Measurements from ENCODE around the gene NR6A1. TPM values are rescaled to one million over a fixed set of nuclear protein-coding genes. Genes with fewer than 3 reads are reported as not detected.

The NR6A1 gene
- total and polyA plus RNA-seq, 12 donors = 0.29 to 2.0 (median 1.2) TPM

DNA sequence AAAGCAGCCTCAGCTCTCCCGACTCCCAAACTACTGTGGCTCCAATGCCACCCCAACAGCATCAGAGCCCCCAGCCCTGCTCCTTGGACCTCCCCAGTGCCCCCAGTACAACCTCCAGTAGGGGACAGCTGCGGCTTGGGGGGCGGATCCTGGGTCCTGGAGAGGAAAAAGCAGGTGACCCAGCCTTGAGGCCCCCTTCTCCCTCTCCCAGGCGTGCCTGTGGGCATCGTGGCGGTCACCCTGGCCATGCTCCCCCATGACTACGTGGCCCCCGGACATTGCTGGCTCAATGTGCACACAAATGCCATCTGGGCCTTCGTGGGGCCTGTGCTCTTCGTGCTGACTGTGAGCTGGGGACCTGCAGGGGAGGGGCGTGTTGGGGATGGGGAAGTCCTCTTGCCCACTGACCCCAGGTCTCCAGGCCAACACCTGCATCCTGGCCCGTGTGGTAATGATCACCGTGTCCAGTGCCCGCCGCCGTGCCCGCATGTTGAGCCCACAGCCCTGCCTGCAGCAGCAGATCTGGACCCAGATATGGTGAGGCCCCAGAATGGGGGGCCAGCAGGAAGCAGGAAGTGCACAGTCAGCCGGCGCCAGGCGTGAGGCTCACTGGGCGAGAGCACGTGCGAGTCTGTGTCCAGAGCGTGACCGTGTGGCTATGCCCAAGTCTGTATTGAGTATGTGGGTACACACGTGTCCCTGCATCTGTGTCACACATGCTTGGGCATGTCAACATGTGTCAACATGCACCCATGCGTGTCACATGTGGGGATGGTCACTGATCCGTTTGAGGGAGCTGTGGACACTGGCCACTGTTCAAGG is 301.9 kb downstream of the NR6A1 start:
- DNase-seq (no peak), ATAC-seq (no peak)
- Histone ChIP-seq H3K4me3 (no peak overlapping the region), H3K36me3 (no peaks in the 10 kb centered on the region), H3K27ac (no peak overlapping the region), H3K27me3 (peaks cover 0 to 33% (median 7%) of the 10 kb centered on the region in 7 donors), H3K9me3 (no peaks in the 10 kb centered on the region), H3K4me1 (no peaks in the 10 kb centered on the region)
- TF ChIP-seq, protein P1, sequence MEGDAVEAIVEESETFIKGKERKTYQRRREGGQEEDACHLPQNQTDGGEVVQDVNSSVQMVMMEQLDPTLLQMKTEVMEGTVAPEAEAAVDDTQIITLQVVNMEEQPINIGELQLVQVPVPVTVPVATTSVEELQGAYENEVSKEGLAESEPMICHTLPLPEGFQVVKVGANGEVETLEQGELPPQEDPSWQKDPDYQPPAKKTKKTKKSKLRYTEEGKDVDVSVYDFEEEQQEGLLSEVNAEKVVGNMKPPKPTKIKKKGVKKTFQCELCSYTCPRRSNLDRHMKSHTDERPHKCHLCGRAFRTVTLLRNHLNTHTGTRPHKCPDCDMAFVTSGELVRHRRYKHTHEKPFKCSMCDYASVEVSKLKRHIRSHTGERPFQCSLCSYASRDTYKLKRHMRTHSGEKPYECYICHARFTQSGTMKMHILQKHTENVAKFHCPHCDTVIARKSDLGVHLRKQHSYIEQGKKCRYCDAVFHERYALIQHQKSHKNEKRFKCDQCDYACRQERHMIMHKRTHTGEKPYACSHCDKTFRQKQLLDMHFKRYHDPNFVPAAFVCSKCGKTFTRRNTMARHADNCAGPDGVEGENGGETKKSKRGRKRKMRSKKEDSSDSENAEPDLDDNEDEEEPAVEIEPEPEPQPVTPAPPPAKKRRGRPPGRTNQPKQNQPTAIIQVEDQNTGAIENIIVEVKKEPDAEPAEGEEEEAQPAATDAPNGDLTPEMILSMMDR (IDR thresholded peaks at IDR 0.05) = no peak
- 82 to 85% methylated on average over 28 of the region's 28 CpGs for WGBS, 2 donors
- intact Hi-C loops (cut with DNase I) = no loop called here

DNA sequence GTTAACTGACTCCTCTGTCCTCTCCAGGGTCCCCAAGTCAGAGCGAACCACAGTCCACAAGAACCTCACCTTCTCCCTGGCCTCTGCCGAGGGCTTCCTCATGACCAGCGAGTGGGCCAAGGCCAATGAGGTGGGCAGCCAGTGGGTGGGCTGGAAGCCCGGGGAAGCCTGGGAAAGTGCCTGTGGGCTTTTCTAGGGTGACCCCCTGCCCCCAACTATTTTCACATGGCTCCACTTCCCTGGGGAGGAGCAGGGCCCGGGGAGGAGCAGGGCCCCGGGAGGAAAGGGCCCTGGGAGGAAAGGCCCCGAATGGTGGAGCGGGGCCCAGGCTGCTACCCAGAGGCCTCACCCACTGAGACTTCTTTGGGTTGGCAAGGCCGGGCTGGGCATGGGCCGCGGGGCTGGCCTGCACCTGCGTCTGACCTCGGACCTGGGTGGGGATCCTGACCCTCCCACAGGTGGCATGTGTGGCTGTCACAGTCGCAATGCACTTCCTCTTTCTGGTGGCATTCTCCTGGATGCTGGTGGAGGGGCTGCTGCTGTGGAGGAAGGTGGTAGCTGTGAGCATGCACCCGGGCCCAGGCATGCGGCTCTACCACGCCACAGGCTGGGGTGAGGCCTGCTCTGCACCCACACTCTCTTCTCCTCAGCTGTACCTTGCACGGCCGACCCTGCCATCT is 302.9 kb downstream of the NR6A1 start:
- Histone ChIP-seq H3K36me3 (no peaks in the 10 kb centered on the region), H3K9me3 (peaks cover 0 to 6% (median 0%) of the 10 kb centered on the region in 11 donors), H3K4me3 (no peak overlapping the region), H3K4me1 (no peaks in the 10 kb centered on the region), H3K27ac (no peak overlapping the region), H3K27me3 (peaks cover 0 to 32% (median 7%) of the 10 kb centered on the region in 7 donors)
- DNase-seq (no peak), ATAC-seq (no peak)
- intact Hi-C loops (cut with DNase I) = no loop called here
- 90 to 91% methylated on average over 19 of the region's 19 CpGs for WGBS, 2 donors
- TF ChIP-seq, protein P1 (IDR thresholded peaks at IDR 0.05) = no peak

DNA sequence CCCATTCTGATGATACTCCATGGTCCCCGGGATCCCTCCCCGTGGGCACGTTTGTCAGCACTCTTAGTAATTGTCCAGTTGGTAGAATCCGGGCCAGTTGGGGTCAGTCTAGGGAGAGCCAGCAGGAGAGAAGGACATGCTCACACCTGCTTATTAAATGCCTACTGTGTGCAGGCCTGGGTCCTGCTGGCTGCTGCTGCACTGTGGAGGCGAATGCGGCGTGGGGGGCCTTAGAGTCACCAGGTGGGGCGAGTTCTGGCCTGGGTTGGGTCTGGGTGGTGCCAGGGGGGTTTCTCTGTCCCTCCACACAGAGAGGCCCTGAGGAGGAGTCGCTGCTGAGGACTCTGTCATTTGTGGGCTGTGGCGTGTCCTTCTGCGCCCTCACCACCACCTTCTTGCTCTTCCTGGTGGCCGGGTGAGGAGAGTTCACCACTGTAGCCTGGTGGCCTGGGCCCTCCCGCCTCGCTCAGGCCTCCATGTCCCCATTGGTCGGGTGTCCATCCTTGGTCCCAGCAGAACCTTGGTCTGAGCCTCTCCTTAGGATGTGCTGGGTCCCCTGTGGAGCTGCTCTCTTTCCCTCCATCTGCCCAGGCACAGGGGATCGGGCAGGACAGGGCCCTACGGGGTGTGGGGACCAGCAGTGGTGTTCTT is 303.6 kb downstream of the NR6A1 start:
- DNase-seq = no peak
- ATAC-seq = no peak
- peaks cover 0 to 9% (median 0%) of the 10 kb centered on the region in 11 donors for H3K9me3 ChIP-seq
- no peaks in the 10 kb centered on the region for H3K4me1 ChIP-seq
- H3K36me3 ChIP-seq = no peaks in the 10 kb centered on the region
- no peak overlapping the region for H3K27ac ChIP-seq
- 89 to 90% methylated on average over 17 of the region's 17 CpGs for WGBS, 2 donors
- H3K4me3 ChIP-seq = no peak overlapping the region
- intact Hi-C loops (cut with DNase I) = no loop called here
- TF ChIP-seq, protein P1 (IDR thresholded peaks at IDR 0.05) = no peak
- H3K27me3 ChIP-seq = peaks cover 0 to 32% (median 7%) of the 10 kb centered on the region in 7 donors

Small RNAs within 50 kb of the gene (microRNA-seq; reads per million reads assigned to microRNA genes)
- gene MIR181A2 = 154 to 242 reads per million in 2 donors
- gene MIR181B2 = 231 to 240 reads per million in 2 donors

Other genes with a start within 250 kb of the NR6A1 start
- 10 to 100 TPM; 21.9 to 51.2 (median 32.5) TPM for gene OLFML2A, start 5.8 kb upstream of the NR6A1 start, total RNA-seq
- gene OLFML2A, start 5.8 kb upstream of the NR6A1 start, polyA plus RNA-seq = 1 to 10 TPM; 5.9 to 9.3 TPM
- under 1 TPM in 1 of 10 donors, not detected in 9; 0.22 TPM for gene WDR38, start 82.1 kb upstream of the NR6A1 start, total RNA-seq
- gene WDR38, start 82.1 kb upstream of the NR6A1 start, polyA plus RNA-seq = under 1 TPM in 1 of 2 donors, not detected in 1; 0.04 TPM
- gene RPL35, start 90.6 kb upstream of the NR6A1 start, total RNA-seq = 100 to 1,000 TPM; 598 to 885 (median 678) TPM
- 1,000 to 10,000 TPM; 3,237 to 3,743 TPM for gene RPL35, start 90.6 kb upstream of the NR6A1 start, polyA plus RNA-seq
- 10 to 100 TPM; 30.6 to 69.4 (median 39.9) TPM for gene ARPC5L, start 90.8 kb upstream of the NR6A1 start, total RNA-seq
- gene ARPC5L, start 90.8 kb upstream of the NR6A1 start, polyA plus RNA-seq = 10 to 100 TPM; 26.6 to 74.9 TPM
- 10 to 100 TPM; 15.6 to 26.0 (median 19.2) TPM for gene GOLGA1, start 169.8 kb upstream of the NR6A1 start, total RNA-seq
- gene GOLGA1, start 169.8 kb upstream of the NR6A1 start, polyA plus RNA-seq = 1 to 10 TPM; 6.8 to 7.8 TPM

Data from heart right ventricle (tissue), 16 donors.